ENCODE data around the gene TOM1. TPM values are rescaled to one million over a fixed set of nuclear protein-coding genes. Genes with fewer than 3 reads are reported as not detected.
"Not testable (repeated sequence)": the region's sequence is repeated elsewhere in the genome, so short reads cannot be mapped to it uniquely, and the experiment has no call there.

TOM1 gene
- total RNA-seq, 1 experiment from 2014 or later: 22.3 TPM

DNA sequence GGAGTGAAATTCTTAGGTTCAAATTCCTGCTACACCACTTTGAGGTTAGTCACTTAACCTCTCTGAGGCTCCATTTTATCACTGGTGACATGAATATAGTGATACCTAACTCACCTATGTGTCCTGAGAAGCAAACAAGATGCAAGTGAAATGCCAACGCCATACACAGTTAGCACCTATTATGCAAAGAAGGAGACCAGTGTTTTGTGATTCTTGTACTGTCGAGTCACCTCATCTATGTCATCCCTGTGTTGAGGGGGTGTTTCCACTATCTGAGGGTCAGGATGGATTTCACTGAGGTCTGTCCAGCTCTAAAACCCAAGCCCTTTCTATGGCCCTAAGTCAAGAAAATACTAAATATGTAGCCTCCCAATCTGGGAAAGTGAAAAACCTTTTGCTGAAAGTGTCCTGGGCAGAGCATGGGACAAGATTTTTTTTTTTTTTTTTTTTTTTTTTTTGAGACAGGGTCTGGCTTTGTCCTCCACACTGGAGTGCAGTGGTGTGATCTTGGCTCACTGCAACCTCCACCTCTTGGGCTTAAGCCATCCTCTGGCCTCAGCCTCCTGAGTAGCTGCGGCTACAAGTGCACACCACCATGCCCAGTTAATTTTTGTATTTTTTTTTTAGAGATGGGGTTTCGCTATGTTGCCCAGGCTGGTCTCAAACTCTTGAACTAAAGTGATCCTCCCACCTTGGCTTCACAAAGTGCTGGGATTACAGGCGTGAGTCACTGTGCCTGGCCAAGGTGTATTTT is 95.3 kb downstream of the TOM1 start:
- H3K23me2 ChIP-seq (ENCODE audit: insufficient read length, low read depth, low read length, poor library complexity, severe bottlenecking): peaks cover 7% of the 10 kb centered on the region
- no CpG with 5 or more reads among the region's 5 CpGs for WGBS (ENCODE audit: extremely low coverage, insufficient read length, low lambda C conversion rate)
- no peak overlapping the region for H3K4ac ChIP-seq (ENCODE audit: low read depth, low read length)
- H3K9me3 ChIP-seq (ENCODE audit: control insufficient read depth, low read depth, low read length): no peaks in the 10 kb centered on the region
- Mint-ChIP-seq H3K9me3 (no peaks in the 10 kb centered on the region; a peak in 2 of 5 replicates), H3K27me3 (ENCODE audit: low read depth) (no peaks in the 10 kb centered on the region), H3K27ac (peak overlapping the region in 1 of 3 experiments; percentile 40; a peak in 1 of 7 replicates), H3K4me1 (peaks cover 12 to 15% of the 10 kb centered on the region in 2 experiments), H3K36me3 (ENCODE audit: insufficient read depth in 1 of 3, low read depth in 3 of 3) (peaks cover 7 to 23% (median 11%) of the 10 kb centered on the region in 3 experiments; a peak in 4 of 7 replicates), H3K4me3 (no peak overlapping the region)
- H4K20me1 ChIP-seq (ENCODE audit: control insufficient read depth, insufficient read depth, insufficient read length): no peaks in the 10 kb centered on the region
- H2BK120ac ChIP-seq (ENCODE audit: low read depth, low read length, poor library complexity, severe bottlenecking): no peak overlapping the region
- H3T11ph ChIP-seq (ENCODE audit: low read length): no peak overlapping the region
- no peak for DNase-seq
- no peak overlapping the region for H3K18ac ChIP-seq (ENCODE audit: insufficient read length, low read depth, low read length)
- no peak overlapping the region for H3K27ac ChIP-seq (ENCODE audit: insufficient read length, low read depth, low read length)
- no peak overlapping the region for H2AK5ac ChIP-seq (ENCODE audit: insufficient read length, low read length)
- H4K91ac ChIP-seq (ENCODE audit: insufficient read length, low read depth, low read length): no peak overlapping the region
- no peak overlapping the region for H3K56ac ChIP-seq (ENCODE audit: insufficient read length, low read depth, low read length)
- H2BK12ac ChIP-seq (ENCODE audit: insufficient read length, low read depth, low read length): no peak overlapping the region
- H3K79me1 ChIP-seq (ENCODE audit: insufficient read depth, low read depth, low read length, poor library complexity, severe bottlenecking): no peaks in the 10 kb centered on the region
- H3K27me3 ChIP-seq (ENCODE audit: insufficient read depth, low read length): no peaks in the 10 kb centered on the region
- no peak overlapping the region for H2BK20ac ChIP-seq (ENCODE audit: low read depth, low read length, poor library complexity, severe bottlenecking)
- no peaks in the 10 kb centered on the region for H3K4me1 ChIP-seq (ENCODE audit: insufficient read depth, low read length)
- no peak overlapping the region for H3K14ac ChIP-seq (ENCODE audit: insufficient read depth, low read length)
- no peaks in the 10 kb centered on the region for H3K79me2 ChIP-seq (ENCODE audit: insufficient read depth, low read length)
- no peak overlapping the region for H4K5ac ChIP-seq (ENCODE audit: insufficient read length, low read depth, low read length)
- no peak overlapping the region for H2AFZ ChIP-seq (ENCODE audit: low read length)
- no peak overlapping the region for H4K8ac ChIP-seq (replicated peaks; ENCODE audit: insufficient read length, low read depth, low read length)
- H3K23ac ChIP-seq (ENCODE audit: insufficient read length, low read depth, low read length): no peak overlapping the region
- H2BK15ac ChIP-seq (ENCODE audit: low read depth, low read length): no peak overlapping the region
- H3K4me2 ChIP-seq (ENCODE audit: insufficient read depth, insufficient read length, low read length): no peak overlapping the region
- TF ChIP-seq, protein P1, sequence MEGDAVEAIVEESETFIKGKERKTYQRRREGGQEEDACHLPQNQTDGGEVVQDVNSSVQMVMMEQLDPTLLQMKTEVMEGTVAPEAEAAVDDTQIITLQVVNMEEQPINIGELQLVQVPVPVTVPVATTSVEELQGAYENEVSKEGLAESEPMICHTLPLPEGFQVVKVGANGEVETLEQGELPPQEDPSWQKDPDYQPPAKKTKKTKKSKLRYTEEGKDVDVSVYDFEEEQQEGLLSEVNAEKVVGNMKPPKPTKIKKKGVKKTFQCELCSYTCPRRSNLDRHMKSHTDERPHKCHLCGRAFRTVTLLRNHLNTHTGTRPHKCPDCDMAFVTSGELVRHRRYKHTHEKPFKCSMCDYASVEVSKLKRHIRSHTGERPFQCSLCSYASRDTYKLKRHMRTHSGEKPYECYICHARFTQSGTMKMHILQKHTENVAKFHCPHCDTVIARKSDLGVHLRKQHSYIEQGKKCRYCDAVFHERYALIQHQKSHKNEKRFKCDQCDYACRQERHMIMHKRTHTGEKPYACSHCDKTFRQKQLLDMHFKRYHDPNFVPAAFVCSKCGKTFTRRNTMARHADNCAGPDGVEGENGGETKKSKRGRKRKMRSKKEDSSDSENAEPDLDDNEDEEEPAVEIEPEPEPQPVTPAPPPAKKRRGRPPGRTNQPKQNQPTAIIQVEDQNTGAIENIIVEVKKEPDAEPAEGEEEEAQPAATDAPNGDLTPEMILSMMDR (conservative IDR thresholded peaks at IDR 0.05): no peak
- H2BK5ac ChIP-seq (ENCODE audit: insufficient read length, low read length): no peak overlapping the region
- H3K9ac ChIP-seq (ENCODE audit: extremely low read depth, insufficient read length, low read length): no peak overlapping the region

DNA sequence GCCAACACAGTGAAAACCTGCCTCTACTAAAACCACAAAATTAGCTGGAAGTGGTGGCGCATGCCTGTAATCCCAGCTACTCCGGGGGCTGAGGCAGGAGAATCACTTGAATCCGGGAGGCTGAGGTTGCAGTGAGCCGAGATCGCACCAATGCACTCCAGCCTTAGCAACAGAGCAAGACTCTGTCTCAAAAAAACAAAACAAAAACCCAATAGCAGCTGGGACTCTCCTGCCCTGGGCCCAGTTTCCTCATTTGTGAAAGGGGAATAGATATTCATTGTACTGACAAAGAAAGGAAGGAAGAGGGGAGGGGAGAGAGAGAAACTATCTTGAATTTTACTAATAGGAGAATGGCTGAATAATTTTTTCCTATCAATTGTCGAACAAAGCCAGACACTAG is 96.9 kb downstream of the TOM1 start:
- not testable (repeated sequence) for H3K27me3 Mint-ChIP-seq (ENCODE audit: low read depth); H2AK5ac ChIP-seq (ENCODE audit: insufficient read length, low read length); H2AFZ ChIP-seq (ENCODE audit: low read length); H3K9me3 Mint-ChIP-seq; H4K91ac ChIP-seq (ENCODE audit: insufficient read length, low read depth, low read length); H3K14ac ChIP-seq (ENCODE audit: insufficient read depth, low read length); H3K27ac ChIP-seq (ENCODE audit: insufficient read length, low read depth, low read length); H2BK20ac ChIP-seq (ENCODE audit: low read depth, low read length, poor library complexity, severe bottlenecking); H3K4ac ChIP-seq (ENCODE audit: low read depth, low read length); H4K20me1 ChIP-seq (ENCODE audit: control insufficient read depth, insufficient read depth, insufficient read length); H2BK5ac ChIP-seq (ENCODE audit: insufficient read length, low read length); H3K56ac ChIP-seq (ENCODE audit: insufficient read length, low read depth, low read length); H4K8ac ChIP-seq (replicated peaks; ENCODE audit: insufficient read length, low read depth, low read length); H3T11ph ChIP-seq (ENCODE audit: low read length); H2BK120ac ChIP-seq (ENCODE audit: low read depth, low read length, poor library complexity, severe bottlenecking); H3K23ac ChIP-seq (ENCODE audit: insufficient read length, low read depth, low read length); DNase-seq; H3K4me3 Mint-ChIP-seq; H4K5ac ChIP-seq (ENCODE audit: insufficient read length, low read depth, low read length); H2BK12ac ChIP-seq (ENCODE audit: insufficient read length, low read depth, low read length); H3K9me3 ChIP-seq (ENCODE audit: control insufficient read depth, low read depth, low read length); H2BK15ac ChIP-seq (ENCODE audit: low read depth, low read length); H3K79me2 ChIP-seq (ENCODE audit: insufficient read depth, low read length); H3K79me1 ChIP-seq (ENCODE audit: insufficient read depth, low read depth, low read length, poor library complexity, severe bottlenecking); H3K4me1 ChIP-seq (ENCODE audit: insufficient read depth, low read length); H3K18ac ChIP-seq (ENCODE audit: insufficient read length, low read depth, low read length); H3K4me2 ChIP-seq (ENCODE audit: insufficient read depth, insufficient read length, low read length); H3K27me3 ChIP-seq (ENCODE audit: insufficient read depth, low read length); H3K9ac ChIP-seq (ENCODE audit: extremely low read depth, insufficient read length, low read length)
- peaks cover 13% of the 10 kb centered on the region for H3K23me2 ChIP-seq (ENCODE audit: insufficient read length, low read depth, low read length, poor library complexity, severe bottlenecking)
- Mint-ChIP-seq H3K27ac (peak overlapping the region; percentile 81 to 87 (median 83); a peak in 5 of 7 replicates), H3K4me1 (peaks cover 20 to 27% of the 10 kb centered on the region in 2 experiments), H3K36me3 (ENCODE audit: insufficient read depth in 1 of 3, low read depth in 3 of 3) (peaks cover 15 to 26% (median 17%) of the 10 kb centered on the region in 3 experiments)
- no CpG with 5 or more reads among the region's 6 CpGs for WGBS (ENCODE audit: extremely low coverage, insufficient read length, low lambda C conversion rate)
